HG02885 (cell line): Measurements from ENCODE around the gene RSF1.
"Not testable (repeated sequence)": the region's sequence is repeated elsewhere in the genome, so short reads cannot be mapped to it uniquely, and the experiment has no call there.

Experiments
- ATAC-seq: cut with Tn5 transposase; IDR thresholded peaks from one replicate; pipeline ENCODE4 v1.9.1; 2021; ENCODE audit warnings: mild to moderate bottlenecking; ENCODE audit not compliant: unreplicated experiment, poor library complexity

Gene RSF1, protein sequence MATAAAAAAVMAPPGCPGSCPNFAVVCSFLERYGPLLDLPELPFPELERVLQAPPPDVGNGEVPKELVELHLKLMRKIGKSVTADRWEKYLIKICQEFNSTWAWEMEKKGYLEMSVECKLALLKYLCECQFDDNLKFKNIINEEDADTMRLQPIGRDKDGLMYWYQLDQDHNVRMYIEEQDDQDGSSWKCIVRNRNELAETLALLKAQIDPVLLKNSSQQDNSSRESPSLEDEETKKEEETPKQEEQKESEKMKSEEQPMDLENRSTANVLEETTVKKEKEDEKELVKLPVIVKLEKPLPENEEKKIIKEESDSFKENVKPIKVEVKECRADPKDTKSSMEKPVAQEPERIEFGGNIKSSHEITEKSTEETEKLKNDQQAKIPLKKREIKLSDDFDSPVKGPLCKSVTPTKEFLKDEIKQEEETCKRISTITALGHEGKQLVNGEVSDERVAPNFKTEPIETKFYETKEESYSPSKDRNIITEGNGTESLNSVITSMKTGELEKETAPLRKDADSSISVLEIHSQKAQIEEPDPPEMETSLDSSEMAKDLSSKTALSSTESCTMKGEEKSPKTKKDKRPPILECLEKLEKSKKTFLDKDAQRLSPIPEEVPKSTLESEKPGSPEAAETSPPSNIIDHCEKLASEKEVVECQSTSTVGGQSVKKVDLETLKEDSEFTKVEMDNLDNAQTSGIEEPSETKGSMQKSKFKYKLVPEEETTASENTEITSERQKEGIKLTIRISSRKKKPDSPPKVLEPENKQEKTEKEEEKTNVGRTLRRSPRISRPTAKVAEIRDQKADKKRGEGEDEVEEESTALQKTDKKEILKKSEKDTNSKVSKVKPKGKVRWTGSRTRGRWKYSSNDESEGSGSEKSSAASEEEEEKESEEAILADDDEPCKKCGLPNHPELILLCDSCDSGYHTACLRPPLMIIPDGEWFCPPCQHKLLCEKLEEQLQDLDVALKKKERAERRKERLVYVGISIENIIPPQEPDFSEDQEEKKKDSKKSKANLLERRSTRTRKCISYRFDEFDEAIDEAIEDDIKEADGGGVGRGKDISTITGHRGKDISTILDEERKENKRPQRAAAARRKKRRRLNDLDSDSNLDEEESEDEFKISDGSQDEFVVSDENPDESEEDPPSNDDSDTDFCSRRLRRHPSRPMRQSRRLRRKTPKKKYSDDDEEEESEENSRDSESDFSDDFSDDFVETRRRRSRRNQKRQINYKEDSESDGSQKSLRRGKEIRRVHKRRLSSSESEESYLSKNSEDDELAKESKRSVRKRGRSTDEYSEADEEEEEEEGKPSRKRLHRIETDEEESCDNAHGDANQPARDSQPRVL (N-terminal part only)

DNA sequence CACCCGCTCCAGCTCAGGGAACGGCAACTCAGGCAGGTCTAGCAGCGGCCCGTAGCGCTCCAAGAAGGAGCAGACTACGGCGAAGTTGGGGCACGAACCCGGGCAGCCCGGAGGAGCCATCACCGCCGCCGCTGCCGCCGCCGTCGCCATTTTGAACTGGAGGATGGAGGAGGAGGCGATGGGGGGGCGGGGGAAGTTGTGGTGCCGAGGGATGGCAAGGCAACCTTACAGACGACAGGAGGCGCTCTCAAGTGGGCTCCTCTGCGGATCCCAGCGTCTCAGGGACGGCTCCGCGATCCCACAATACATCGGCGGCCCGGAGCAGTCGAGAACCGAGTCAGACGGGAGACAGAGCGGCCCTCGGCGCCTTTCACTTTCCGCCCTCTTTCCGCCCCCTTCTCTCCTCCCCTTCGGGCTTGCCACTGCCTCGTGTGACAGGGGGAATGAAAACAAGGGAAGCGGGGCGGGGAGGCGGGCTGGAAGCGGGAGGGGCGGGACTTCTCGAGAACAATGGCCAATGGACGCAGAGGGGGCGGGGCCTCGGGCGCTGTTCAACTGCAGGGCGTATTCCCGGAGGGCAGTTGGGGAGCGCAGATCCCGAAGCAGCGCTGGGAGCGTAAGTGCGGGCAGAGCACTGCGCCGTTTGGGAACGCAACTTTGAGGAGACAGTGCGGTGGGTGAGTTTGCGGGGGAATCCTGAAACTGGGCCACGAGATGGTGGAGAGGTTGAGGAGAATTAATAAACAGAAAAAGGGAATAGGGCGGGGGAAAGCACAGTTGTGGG is at the start of gene RSF1, which contains the start of gene AAMDC:
TSS of gene RSF1 (minus strand) at position 158 of the 784 bp plus-strand sequence. CDS start at position 150, 8 bp downstream.
TSS of gene AAMDC (plus strand) at position 580 of the 784 bp plus-strand sequence. CDS start 21,353 bp downstream, outside the sequence.
- peak; percentile 90 for ATAC-seq

DNA sequence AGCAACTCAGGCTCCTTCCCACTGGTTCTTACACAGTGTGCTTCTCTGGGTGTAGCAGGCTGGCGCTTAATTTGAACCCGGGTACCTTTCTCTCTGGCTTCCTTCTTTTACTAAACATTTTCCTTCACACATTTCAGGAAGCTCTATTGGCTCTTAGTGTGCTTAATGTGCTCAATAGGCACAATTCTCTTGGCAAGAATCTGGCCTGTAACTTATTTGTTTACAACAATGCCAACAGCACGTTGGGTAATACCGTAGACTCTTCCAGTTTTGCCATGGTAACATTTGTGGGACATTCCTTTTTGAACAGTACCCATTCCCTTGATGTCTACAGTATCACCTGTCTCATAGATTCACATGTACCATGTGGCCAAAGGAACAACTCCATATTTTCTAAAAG is 48.2 kb upstream of the RSF1 start:
- ATAC-seq, result no peak

DNA sequence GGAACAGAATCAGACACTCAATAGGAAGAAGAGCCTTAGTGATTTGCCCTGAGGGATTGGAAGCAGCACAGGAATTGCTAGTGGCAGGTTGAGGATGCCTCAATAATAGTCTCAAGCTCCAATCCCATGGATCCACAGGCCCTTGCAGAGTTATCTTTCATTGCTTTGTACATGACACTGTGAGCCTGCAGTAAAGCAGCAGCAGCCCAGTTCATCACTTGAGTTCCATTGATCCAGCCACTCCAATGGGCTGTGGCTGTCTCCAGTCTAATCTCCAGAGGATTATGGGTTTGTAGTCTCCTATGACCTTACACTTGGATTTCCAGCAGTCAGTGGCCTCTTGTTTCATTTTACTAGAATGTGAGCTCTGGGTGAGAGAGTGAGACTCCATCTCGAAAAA is 45.8 kb upstream of the RSF1 start:
- no peak for ATAC-seq

DNA sequence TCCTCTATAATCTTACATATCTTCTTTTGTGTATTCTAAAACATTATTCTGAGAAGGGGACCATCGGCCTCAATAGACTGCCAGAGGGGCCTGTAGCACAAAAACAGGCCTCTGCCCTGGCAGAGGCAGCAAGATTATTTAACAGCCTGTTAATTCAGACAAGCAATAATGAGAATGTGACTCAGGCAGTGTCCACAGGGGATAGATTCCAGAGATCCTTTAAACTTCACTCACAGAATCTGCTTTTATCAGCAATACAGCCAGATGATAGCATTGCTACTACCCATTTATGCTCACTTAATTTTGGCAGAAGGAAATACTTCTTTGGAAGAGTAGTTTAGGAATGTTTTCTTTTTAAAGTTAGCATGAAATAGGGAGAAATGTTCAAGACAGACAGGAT is 45.3 kb upstream of the RSF1 start:
- ATAC-seq, result no peak

DNA sequence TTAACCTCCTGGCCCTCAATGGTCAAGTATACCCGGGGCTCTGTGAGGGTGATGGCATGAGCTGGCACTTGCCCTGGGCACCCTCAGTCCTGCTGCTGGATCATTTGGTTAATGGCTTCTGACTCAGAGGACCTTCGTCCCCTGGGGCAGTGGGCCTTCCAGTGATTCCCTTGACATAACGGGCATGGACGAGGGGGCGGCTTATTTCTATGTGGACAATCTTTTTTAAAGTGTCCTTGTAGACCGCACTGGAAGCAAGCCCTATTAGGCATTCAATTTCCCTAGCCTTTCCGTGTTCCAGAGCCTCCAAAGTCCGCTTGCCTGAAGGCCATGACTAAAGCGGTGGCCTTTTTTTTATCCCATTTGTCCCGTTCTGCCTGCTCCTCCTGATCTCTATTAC is 40.9 kb upstream of the RSF1 start:
- not testable (repeated sequence) for ATAC-seq

DNA sequence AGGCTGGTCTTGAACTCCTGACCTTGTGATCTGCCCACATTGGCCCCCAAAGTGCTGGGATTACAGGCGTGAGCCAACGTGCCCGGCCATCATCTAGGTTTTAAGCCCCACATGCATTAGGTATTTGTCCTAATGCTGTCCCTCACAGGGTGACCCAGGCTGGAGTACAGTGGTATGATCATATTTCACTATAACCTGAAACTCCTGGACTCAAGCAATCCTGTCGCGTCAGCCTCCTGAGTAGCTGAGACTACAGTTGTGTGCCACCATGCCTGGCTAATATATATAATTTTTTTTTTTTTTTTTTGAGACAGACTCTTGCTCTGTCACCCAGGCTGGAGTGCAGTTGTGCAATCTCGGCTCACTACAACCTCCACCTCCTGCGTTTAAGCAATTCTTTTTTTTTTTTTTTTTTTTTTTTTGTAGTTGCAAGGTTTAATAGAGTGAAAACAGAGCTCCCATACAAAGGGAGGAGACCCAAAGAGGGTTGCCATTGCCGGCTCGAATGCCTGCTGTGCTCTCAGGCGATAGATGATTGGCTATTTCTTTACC is 37.5 kb upstream of the RSF1 start:
- not testable (repeated sequence) for ATAC-seq

DNA sequence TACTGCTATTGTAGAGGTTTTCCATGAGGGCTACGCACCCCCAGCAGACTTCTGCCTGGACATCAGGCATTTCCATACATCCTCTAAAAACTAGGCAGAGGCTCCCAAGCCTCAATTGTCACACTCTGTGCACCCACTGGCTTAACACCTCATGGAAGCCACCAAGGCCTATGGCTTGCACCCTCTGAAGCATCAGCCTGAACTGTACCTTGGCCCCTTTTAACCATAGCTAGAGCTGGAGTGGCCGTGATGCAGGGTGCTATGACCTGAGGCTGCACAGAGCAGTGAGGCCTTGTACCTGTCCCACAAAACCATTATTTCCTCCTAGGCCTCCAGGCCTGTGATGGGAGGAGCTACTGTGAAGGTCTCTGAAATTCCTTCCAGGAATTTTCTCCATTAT is 34.3 kb upstream of the RSF1 start:
- ATAC-seq, result no peak

DNA sequence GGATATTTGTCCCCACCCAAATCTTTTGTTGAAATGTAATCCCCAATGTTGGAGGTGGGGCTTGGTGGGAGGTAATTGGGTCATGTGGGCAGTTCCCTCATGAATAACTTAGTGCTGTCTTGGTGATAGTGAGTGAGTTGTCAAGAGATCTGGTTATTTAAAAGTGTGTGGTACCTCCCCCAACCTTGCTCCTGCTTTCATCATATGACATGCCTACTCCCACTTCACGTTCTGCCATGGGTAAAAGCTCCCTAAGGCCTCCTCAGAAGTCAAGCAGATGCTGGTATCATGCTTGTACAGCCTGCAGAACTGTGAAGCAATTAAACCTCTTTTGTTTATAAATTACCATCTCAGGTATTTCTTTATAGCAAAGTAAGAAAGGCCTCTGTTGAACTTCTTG is 31.0 kb upstream of the RSF1 start:
- ATAC-seq, result no peak

DNA sequence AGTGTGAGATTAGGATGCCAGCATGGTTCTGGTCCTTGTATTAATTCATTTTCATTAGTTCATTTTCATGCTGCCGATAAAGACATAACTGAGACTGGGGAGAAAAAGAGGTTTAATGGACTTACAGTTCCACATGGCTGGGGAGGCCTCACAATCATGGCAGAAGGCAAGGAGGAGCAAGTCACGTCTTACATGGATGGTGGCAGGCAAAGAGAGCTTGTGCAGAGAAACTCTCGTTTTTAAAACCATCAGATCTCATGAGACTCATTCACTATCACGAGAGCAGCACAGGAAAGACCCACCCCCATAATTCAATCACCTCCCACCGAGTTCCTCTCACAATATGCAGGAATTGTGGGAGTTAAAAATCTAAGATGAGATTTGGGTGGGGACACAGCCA is 23.2 kb upstream of the RSF1 start:
- ATAC-seq, result not testable (repeated sequence)

DNA sequence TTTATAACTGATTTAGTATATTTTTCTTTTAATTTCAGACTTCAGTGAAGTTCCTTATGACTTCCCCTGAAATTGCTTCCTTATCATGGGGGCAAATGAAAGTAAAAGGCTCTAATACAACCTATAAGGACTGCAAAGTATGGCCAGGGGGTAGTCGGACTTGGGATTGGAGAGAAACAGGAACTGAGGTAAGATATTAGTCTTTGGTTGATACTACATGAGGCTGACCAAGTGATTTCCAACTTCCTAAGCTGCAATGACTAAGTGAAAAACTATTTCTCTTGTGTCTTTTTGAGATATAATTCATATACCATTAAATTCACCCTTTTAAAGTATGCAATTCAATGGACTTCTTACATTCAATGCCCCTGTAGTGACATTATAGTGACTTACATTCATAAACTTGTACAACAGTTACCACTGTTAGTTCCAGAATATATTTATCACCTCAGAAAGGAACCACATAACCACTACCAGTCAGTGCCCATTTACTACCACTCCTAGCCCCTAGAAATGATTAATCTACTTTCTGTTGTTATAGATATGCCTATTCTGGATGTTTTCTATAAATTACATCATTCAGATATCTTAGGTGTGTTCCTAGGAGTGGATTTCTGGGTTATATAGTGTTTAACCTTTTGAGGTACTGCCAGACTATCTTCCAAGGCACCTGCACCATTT is 22.1 kb upstream of the RSF1 start:
- ATAC-seq, result no peak

DNA sequence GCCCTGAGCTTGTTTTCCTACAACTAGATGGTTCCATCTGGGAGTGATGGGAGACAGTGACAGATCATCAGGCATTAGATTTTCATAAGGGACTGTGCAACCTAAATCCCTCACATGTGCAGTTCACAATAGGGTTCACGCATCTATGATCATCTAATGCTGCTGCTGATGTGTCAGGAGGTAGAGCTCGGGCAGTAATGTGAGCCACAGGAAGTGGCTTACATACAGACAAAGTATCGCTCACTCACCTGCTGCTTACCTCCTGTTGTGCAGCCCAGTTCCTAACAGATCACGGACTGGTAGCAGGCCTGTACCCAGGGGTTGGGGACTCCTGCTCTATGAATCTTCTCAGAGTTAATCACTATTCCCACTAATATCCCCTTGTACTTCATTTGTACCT is 12.8 kb upstream of the RSF1 start:
- no peak for ATAC-seq

DNA sequence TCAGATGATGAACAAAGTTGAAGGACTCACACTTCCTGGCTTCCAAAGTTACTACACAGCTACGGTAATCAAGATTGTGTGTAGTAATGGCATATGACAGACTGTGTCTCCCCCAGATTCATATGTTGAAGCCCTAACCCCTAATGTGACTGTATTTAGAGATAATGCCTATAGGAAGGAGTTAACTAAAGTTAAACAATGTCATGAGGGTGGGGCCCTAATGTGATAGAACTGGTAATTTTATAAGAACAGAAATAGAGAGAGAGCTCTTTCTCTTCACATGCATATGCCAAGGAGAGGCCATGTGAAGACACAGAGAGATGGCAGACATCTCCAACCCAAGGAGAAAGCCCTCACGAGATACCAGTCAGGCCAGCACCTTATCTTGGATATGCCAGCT is 8.4 kb upstream of the RSF1 start:
- no peak for ATAC-seq

DNA sequence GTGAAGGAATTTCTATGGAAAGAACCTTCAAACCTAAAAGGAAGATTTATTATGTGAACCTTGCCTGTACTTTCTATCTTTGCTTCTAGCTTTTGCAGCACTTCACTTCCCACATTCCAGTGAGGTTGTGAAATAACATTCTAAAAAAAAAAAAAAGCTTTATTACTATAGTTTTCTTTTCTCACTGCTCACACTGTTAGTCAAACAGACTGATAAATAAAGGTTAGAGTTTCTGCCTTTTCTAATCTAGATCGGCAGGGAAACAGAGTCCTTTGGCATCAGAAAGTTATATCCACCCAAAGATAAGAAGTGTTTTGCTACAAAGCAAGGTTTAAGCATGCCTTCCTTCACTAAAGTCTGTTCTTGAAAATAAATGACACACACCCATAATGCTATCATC is 3.3 kb upstream of the RSF1 start:
- ATAC-seq, result no peak

DNA sequence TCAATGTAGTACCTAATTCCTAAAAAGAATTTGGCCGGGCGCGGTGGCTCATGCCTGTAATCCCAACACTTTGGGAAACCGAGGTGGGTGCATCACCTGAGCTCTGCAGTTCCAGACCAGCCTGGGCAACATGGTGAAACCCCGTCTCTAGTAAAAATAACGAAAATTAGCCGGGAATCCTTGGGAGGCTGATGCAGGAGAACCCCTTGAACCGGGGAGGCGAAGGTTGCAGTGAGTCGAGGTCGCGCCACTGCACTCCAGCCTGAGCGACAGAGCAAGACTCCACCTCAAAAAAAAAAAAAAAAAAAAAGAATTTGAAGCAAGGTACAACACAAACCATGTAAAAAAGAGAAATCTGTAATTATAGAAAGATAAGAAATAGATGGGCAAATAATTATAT is 1.6 kb upstream of the RSF1 start:
- ATAC-seq, result not testable (repeated sequence)

DNA sequence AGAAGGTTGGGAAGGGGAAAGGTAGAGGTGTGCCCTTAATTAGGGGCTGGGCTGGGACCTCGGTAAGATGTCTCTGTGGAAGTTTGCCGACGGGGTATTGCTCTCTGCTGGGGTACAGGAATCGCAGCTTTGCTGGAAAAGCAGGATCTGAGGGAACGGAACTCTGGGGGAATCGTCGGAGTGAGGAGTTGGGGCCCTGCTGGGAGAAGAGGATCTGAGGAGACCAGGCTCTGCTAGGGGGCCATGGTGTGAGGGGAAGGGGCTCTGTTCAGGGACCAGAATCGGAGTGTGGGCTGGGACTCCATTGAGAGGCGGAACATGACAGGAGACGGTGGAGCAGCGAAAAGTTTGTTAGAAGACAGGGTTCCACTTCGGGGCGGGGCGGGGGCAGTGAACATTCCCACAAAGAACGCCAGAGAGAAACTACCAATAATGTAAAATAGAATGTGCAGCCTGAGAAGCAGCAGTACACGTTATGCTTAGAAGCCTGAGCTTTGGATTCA is 878 bp upstream of the RSF1 start:
- no peak for ATAC-seq

DNA sequence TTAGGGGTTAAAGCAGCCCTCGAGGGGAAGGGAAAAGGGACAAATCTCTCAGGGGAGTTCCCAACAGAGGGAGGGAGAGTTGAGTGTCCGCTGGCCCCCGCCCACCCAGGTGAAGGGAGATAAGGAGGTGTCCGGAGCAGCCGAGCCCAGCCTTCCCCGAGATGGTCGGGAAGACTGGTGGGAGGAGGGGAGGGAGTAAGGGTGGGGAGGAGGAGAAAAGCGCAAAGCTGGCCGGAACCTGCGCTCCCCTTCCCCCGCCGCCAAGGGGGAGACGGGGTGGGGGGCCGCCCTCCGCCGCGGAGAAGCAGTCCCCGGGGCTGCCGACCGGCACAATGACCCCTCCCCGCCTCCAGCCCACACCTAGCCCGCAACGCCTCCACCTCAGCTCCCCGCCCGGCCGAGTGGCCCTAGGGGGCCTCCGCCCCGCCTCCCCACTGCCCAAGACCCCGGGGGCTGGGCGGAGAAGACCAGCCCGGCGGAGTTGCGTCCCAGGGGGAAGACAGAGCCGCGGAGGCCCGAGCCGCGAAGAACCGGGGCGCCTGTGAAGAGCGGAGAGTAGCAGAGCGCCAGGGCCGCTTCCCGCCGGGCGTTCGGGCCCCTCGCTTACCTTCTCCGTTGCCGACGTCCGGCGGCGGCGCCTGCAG is 479 bp downstream of the RSF1 start:
- ATAC-seq, result peak; percentile 17

DNA sequence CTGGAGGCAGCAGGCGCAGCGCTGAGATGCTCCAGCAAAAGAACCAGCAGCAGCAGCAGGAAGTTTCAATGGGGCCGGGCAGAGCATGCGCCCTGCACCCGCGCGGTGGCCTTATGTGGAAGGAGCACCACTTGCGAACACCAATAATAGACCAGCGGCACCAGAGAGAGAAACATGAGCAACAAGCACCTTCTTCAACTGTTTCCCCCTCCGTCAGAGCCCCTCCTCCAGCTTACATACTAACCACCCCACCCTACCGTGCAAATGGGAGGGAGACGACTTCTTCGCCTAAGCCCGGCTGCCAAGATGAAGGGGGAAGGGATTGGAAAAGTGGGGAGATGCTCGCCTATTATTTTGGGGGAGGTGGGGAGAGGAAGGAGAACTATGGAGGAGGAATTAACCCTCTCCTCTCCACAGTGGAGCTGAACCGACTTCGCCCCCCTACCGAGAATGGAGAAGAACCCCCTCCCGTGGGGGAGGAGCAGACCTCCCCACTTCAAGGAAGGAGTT is 1.1 kb downstream of the RSF1 start:
- ATAC-seq, result peak; percentile 51

DNA sequence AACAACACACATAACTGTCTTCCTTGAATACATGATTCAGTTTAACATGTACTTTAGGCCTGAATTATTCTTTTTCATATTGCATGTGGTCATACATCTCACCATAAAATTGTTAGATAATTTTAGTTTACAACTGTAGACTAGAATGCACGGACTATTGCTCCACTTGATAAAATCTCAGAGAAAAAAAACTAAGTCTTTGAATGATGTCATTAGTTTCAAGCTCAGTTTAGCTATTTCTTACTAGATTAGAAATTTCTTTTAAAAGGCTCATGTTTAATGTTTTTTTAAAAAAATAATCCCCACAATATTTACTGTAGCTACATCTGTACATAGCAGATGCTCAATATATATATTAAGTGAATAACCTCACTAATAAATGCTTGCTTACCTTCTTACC is 5.1 kb downstream of the RSF1 start:
- no peak for ATAC-seq
